HepG2 (cell line): ENCODE measurements around the gene MARS1.

ENCODE experiments used
- BRCA1 ChIP-seq: sonication (generic); formaldehyde crosslinking; IDR thresholded peaks from 2 replicates; pipeline ENCODE4 v1.4.0; 2020; ENCODE audit warnings: missing genetic modification reagents
- CHCHD3 ChIP-seq: sonication (generic); formaldehyde crosslinking; IDR thresholded peaks from 2 replicates; pipeline ENCODE4 v1.8.0; 2022; ENCODE audit warnings: mild to moderate bottlenecking, missing genetic modification reagents, moderate library complexity
- CTCF ChIP-seq: sonication (generic); formaldehyde crosslinking; IDR thresholded peaks from 2 replicates; pipeline ENCODE4 v1.5.0; 2020; ENCODE audit warnings: mild to moderate bottlenecking, missing genetic modification reagents, moderate library complexity
- FOXA3 ChIP-seq: IDR thresholded peaks from 2 replicates; pipeline ENCODE4 v1.6.1; 2016; ENCODE audit warnings: missing genetic modification reagents, missing compliant biosample characterization
- NPAS2 ChIP-seq: sonication (generic); formaldehyde crosslinking; IDR thresholded peaks from 2 replicates; pipeline ENCODE4 v1.8.0; 2022; ENCODE audit warnings: mild to moderate bottlenecking, missing genetic modification reagents, borderline replicate concordance
- RAD21 ChIP-seq: fragments of 450-650 bp; formaldehyde crosslinking; IDR thresholded peaks from 2 replicates; pipeline ENCODE4 v1.5.0; 2020; ENCODE audit warnings: mild to moderate bottlenecking
- SMC3 ChIP-seq: IDR thresholded peaks from 2 replicates; pipeline ENCODE4 v1.6.1; 2011; ENCODE audit warnings: low read length, improper control_type of control experiment
- SOX6 ChIP-seq, 2 experiments: fragments of 450-650 bp in 1 of 2; sonication (generic) in 1 of 2; formaldehyde crosslinking in 1 of 2; IDR thresholded peaks; 2 replicates each; pipeline versions ENCODE4 v1.4.0 to v1.6.1; 2017 to 2020; ENCODE audit warnings: antibody characterized with exemption in 1 of 2, mild to moderate bottlenecking in 1 of 2, missing genetic modification reagents in 1 of 2
- ZBTB26 ChIP-seq: IDR thresholded peaks from 2 replicates; pipeline ENCODE4 v1.6.1; 2016; ENCODE audit warnings: missing compliant biosample characterization, missing genetic modification reagents, borderline replicate concordance
- ZBTB7B ChIP-seq: sonication (generic); formaldehyde crosslinking; IDR thresholded peaks from 2 replicates; pipeline ENCODE4 v1.4.0; 2020; ENCODE audit warnings: missing genetic modification reagents
- ZNF292 ChIP-seq: sonication (generic); formaldehyde crosslinking; IDR thresholded peaks from 2 replicates; pipeline ENCODE4 v1.8.1; 2022; ENCODE audit warnings: mild to moderate bottlenecking, low read depth, missing genetic modification reagents, borderline replicate concordance
- ZNF431 ChIP-seq: sonication (generic); formaldehyde crosslinking; IDR thresholded peaks from 2 replicates; pipeline ENCODE4 v1.9.0; 2022; ENCODE audit warnings: missing genetic modification reagents, low read depth, mild to moderate bottlenecking, borderline replicate concordance

- no peak for TF ChIP-seq BRCA1
- TF ChIP-seq ZNF292 (CRISPR knock-in tag), result no peak
- no peak for TF ChIP-seq ZBTB26
- no peak for TF ChIP-seq CTCF (CRISPR knock-in tag)
- no peak for TF ChIP-seq NPAS2 (CRISPR knock-in tag)
- no peak for TF ChIP-seq FOXA3
- TF ChIP-seq SMC3, result no peak
- no peak for TF ChIP-seq ZBTB7B (CRISPR knock-in tag)
- no peak for TF ChIP-seq SOX6 (IDR thresholded peaks at IDR 0.05)
- TF ChIP-seq SOX6 (CRISPR knock-in tag; IDR thresholded peaks at IDR 0.05), result no peak
- no peak for TF ChIP-seq RAD21 (CRISPR knock-in tag)
- no peak for TF ChIP-seq ZNF431 (CRISPR knock-in tag)
- TF ChIP-seq CHCHD3 (CRISPR knock-in tag), result no peak
These were observed 21.9 kb upstream of the MARS1 start for GRCh38 chr12:57465747-57466505.
